ENCODE results near the gene CXCL11. TPM values are rescaled to one million over a fixed set of nuclear protein-coding genes. Genes with fewer than 3 reads are reported as not detected.
"Not testable (repeated sequence)": the region's sequence is repeated elsewhere in the genome, so short reads cannot be mapped to it uniquely, and the experiment has no call there.

Gene CXCL11
- total and polyA plus RNA-seq, 7 experiments from 2014 or later: not detected

- no peak for ATAC-seq
- CTCF ChIA-PET: interaction anchor here (1.3 kb wide), 2 partner anchors 63 to 64 kb away, joined by 3 to 4 read pairs; no protein-coding TSS in a partner anchor
- peaks cover 0 to 57% (median 0%) of the 10 kb centered on the region in 7 donors for H3K4me1 Mint-ChIP-seq
- Histone ChIP-seq H3K4me3 (ENCODE audit: low read length) (no peak overlapping the region), H3K27ac (ENCODE audit: low read depth, low read length) (no peak overlapping the region), H3K36me3 (ENCODE audit: control insufficient read depth in 2 of 3, insufficient read depth in 3 of 3, low read length in 3 of 3) (no peaks in the 10 kb centered on the region), H3K9me3 (ENCODE audit: control insufficient read depth in 2 of 3, low read length in 3 of 3) (no peaks in the 10 kb centered on the region), H3K4me1 (ENCODE audit: control insufficient read depth in 2 of 2, insufficient read depth in 2 of 2, low read length in 2 of 2) (no peaks in the 10 kb centered on the region), H3K27me3 (ENCODE audit: control insufficient read depth in 2 of 2, insufficient read depth in 2 of 2, low read length in 2 of 2) (no peaks in the 10 kb centered on the region)
- intact Hi-C loops (cut with micrococcal nuclease): no loop called here
- H3K27ac Mint-ChIP-seq: peak overlapping the region in 1 of 9 donors; percentile 71
- POLR2A ChIA-PET: no interaction called here
- no peaks in the 10 kb centered on the region for H3K36me3 Mint-ChIP-seq
- peaks cover 0 to 20% (median 5%) of the 10 kb centered on the region in 5 donors for H3K27me3 Mint-ChIP-seq
- DNase-seq: no peak
- H3K4me3 Mint-ChIP-seq: peak overlapping the region in 1 of 10 donors; percentile 29
- H3K9me3 Mint-ChIP-seq: no peaks in the 10 kb centered on the region
Measured at GRCh38 chr4:76058888-76059426, 23.1 kb upstream of the CXCL11 start.

GRCh38 chr4:76058302-76058701 lies 22.4 kb upstream of the CXCL11 start:
- Mint-ChIP-seq H3K36me3 (no peaks in the 10 kb centered on the region), H3K27me3 (peaks cover 0 to 24% (median 5%) of the 10 kb centered on the region in 5 donors), H3K4me3 (no peak overlapping the region), H3K27ac (no peak overlapping the region), H3K4me1 (peaks cover 0 to 61% (median 0%) of the 10 kb centered on the region in 7 donors), H3K9me3 (no peaks in the 10 kb centered on the region)
- H3K9me3 ChIP-seq (ENCODE audit: control insufficient read depth in 2 of 3, low read length in 3 of 3): no peaks in the 10 kb centered on the region
- POLR2A ChIA-PET: no interaction called here
- no peaks in the 10 kb centered on the region for H3K27me3 ChIP-seq (ENCODE audit: control insufficient read depth in 2 of 2, insufficient read depth in 2 of 2, low read length in 2 of 2)
- H3K4me1 ChIP-seq (ENCODE audit: control insufficient read depth in 2 of 2, insufficient read depth in 2 of 2, low read length in 2 of 2): no peaks in the 10 kb centered on the region
- H3K27ac ChIP-seq (ENCODE audit: low read depth, low read length): no peak overlapping the region
- intact Hi-C loops (cut with micrococcal nuclease): no loop called here
- H3K4me3 ChIP-seq (ENCODE audit: low read length): no peak overlapping the region
- H3K36me3 ChIP-seq (ENCODE audit: control insufficient read depth in 2 of 3, insufficient read depth in 3 of 3, low read length in 3 of 3): no peaks in the 10 kb centered on the region
- DNase-seq (no peak), ATAC-seq (no peak)
- CTCF ChIA-PET: interaction anchor here (1.3 kb wide), 2 partner anchors 63 to 64 kb away, joined by 3 to 4 read pairs; no protein-coding TSS in a partner anchor

GRCh38 chr4:76055421-76055820 lies 19.6 kb upstream of the CXCL11 start:
- no peak overlapping the region for H3K4me3 ChIP-seq (ENCODE audit: low read length)
- Mint-ChIP-seq H3K36me3 (no peaks in the 10 kb centered on the region), H3K4me3 (no peak overlapping the region), H3K27ac (no peak overlapping the region), H3K27me3 (peaks cover 0 to 20% (median 5%) of the 10 kb centered on the region in 5 donors), H3K9me3 (no peaks in the 10 kb centered on the region), H3K4me1 (peaks cover 0 to 50% (median 0%) of the 10 kb centered on the region in 7 donors)
- ATAC-seq (no peak), DNase-seq (no peak)
- H3K4me1 ChIP-seq (ENCODE audit: control insufficient read depth in 2 of 2, insufficient read depth in 2 of 2, low read length in 2 of 2): no peaks in the 10 kb centered on the region
- no peaks in the 10 kb centered on the region for H3K27me3 ChIP-seq (ENCODE audit: control insufficient read depth in 2 of 2, insufficient read depth in 2 of 2, low read length in 2 of 2)
- POLR2A ChIA-PET: no interaction called here
- H3K36me3 ChIP-seq (ENCODE audit: control insufficient read depth in 2 of 3, insufficient read depth in 3 of 3, low read length in 3 of 3): no peaks in the 10 kb centered on the region
- H3K9me3 ChIP-seq (ENCODE audit: control insufficient read depth in 2 of 3, low read length in 3 of 3): no peaks in the 10 kb centered on the region
- intact Hi-C loops (cut with micrococcal nuclease): no loop called here
- no peak overlapping the region for H3K27ac ChIP-seq (ENCODE audit: low read depth, low read length)
- CTCF ChIA-PET: no interaction called here

GRCh38 chr4:76055016-76055415 lies 19.1 kb upstream of the CXCL11 start:
- POLR2A ChIA-PET: no interaction called here
- no peak for ATAC-seq
- intact Hi-C loops (cut with micrococcal nuclease): no loop called here

GRCh38 chr4:76053730-76054129 lies 17.9 kb upstream of the CXCL11 start:
- no peaks in the 10 kb centered on the region for H3K27me3 ChIP-seq (ENCODE audit: control insufficient read depth in 2 of 2, insufficient read depth in 2 of 2, low read length in 2 of 2)
- no peaks in the 10 kb centered on the region for H3K36me3 Mint-ChIP-seq
- H3K27ac ChIP-seq (ENCODE audit: low read depth, low read length): no peak overlapping the region
- H3K4me1 Mint-ChIP-seq: peaks cover 0 to 35% (median 0%) of the 10 kb centered on the region in 7 donors
- DNase-seq: no peak
- intact Hi-C loops (cut with micrococcal nuclease): no loop called here
- no peaks in the 10 kb centered on the region for H3K9me3 Mint-ChIP-seq
- no peak for ATAC-seq
- no peaks in the 10 kb centered on the region for H3K4me1 ChIP-seq (ENCODE audit: control insufficient read depth in 2 of 2, insufficient read depth in 2 of 2, low read length in 2 of 2)
- no peaks in the 10 kb centered on the region for H3K36me3 ChIP-seq (ENCODE audit: control insufficient read depth in 2 of 3, insufficient read depth in 3 of 3, low read length in 3 of 3)
- H3K27ac Mint-ChIP-seq: no peak overlapping the region
- no peak overlapping the region for H3K4me3 Mint-ChIP-seq
- no peak overlapping the region for H3K4me3 ChIP-seq (ENCODE audit: low read length)
- peaks cover 0 to 20% (median 5%) of the 10 kb centered on the region in 5 donors for H3K27me3 Mint-ChIP-seq
- no peaks in the 10 kb centered on the region for H3K9me3 ChIP-seq (ENCODE audit: control insufficient read depth in 2 of 3, low read length in 3 of 3)
- ChIA-PET POLR2A (no interaction called here), CTCF (interaction anchor here (0.6 to 1.2 kb wide), 3 partner anchors 24 to 442 kb away, joined by 3 read pairs; no protein-coding TSS in a partner anchor)

More at GRCh38 chr4:76055016-76055415, 19.1 kb upstream of the CXCL11 start:
- Histone ChIP-seq H3K4me3 (ENCODE audit: low read length) (no peak overlapping the region), H3K9me3 (ENCODE audit: control insufficient read depth in 2 of 3, low read length in 3 of 3) (no peaks in the 10 kb centered on the region), H3K27ac (ENCODE audit: low read depth, low read length) (no peak overlapping the region), H3K27me3 (ENCODE audit: control insufficient read depth in 2 of 2, insufficient read depth in 2 of 2, low read length in 2 of 2) (no peaks in the 10 kb centered on the region), H3K36me3 (ENCODE audit: control insufficient read depth in 2 of 3, insufficient read depth in 3 of 3, low read length in 3 of 3) (no peaks in the 10 kb centered on the region), H3K4me1 (ENCODE audit: control insufficient read depth in 2 of 2, insufficient read depth in 2 of 2, low read length in 2 of 2) (no peaks in the 10 kb centered on the region)
- CTCF ChIA-PET: no interaction called here
- H3K9me3 Mint-ChIP-seq: no peaks in the 10 kb centered on the region
- peaks cover 0 to 20% (median 5%) of the 10 kb centered on the region in 5 donors for H3K27me3 Mint-ChIP-seq
- H3K4me1 Mint-ChIP-seq: peaks cover 0 to 46% (median 0%) of the 10 kb centered on the region in 7 donors
- H3K27ac Mint-ChIP-seq: no peak overlapping the region
- H3K4me3 Mint-ChIP-seq: no peak overlapping the region
- no peaks in the 10 kb centered on the region for H3K36me3 Mint-ChIP-seq
- no peak for DNase-seq

GRCh38 chr4:76050560-76051050 lies 14.7 kb upstream of the CXCL11 start:
- H3K4me3 Mint-ChIP-seq; H3K9me3 Mint-ChIP-seq; H3K27ac Mint-ChIP-seq; H3K36me3 Mint-ChIP-seq; H3K4me3 ChIP-seq (ENCODE audit: low read length); POLR2A ChIA-PET; intact Hi-C loops (cut with micrococcal nuclease); H3K36me3 ChIP-seq (ENCODE audit: control insufficient read depth in 2 of 3, insufficient read depth in 3 of 3, low read length in 3 of 3); ATAC-seq; H3K9me3 ChIP-seq (ENCODE audit: control insufficient read depth in 2 of 3, low read length in 3 of 3); CTCF ChIA-PET; H3K4me1 ChIP-seq (ENCODE audit: control insufficient read depth in 2 of 2, insufficient read depth in 2 of 2, low read length in 2 of 2); H3K27ac ChIP-seq (ENCODE audit: low read depth, low read length); H3K27me3 ChIP-seq (ENCODE audit: control insufficient read depth in 2 of 2, insufficient read depth in 2 of 2, low read length in 2 of 2); DNase-seq: not testable (repeated sequence)
- Mint-ChIP-seq H3K27me3 (peaks cover 0 to 19% (median 5%) of the 10 kb centered on the region in 5 donors), H3K4me1 (peaks cover 0 to 13% (median 0%) of the 10 kb centered on the region in 7 donors)

- H3K9me3 Mint-ChIP-seq; H3K4me3 Mint-ChIP-seq; H3K4me1 Mint-ChIP-seq; ATAC-seq; H3K27me3 ChIP-seq (ENCODE audit: control insufficient read depth in 2 of 2, insufficient read depth in 2 of 2, low read length in 2 of 2); CTCF ChIA-PET; H3K36me3 Mint-ChIP-seq; DNase-seq; H3K4me1 ChIP-seq (ENCODE audit: control insufficient read depth in 2 of 2, insufficient read depth in 2 of 2, low read length in 2 of 2); H3K9me3 ChIP-seq (ENCODE audit: control insufficient read depth in 2 of 3, low read length in 3 of 3); POLR2A ChIA-PET; H3K27ac ChIP-seq (ENCODE audit: low read depth, low read length); H3K36me3 ChIP-seq (ENCODE audit: control insufficient read depth in 2 of 3, insufficient read depth in 3 of 3, low read length in 3 of 3); H3K27ac Mint-ChIP-seq; H3K4me3 ChIP-seq (ENCODE audit: low read length); intact Hi-C loops (cut with micrococcal nuclease): not testable (repeated sequence)
- H3K27me3 Mint-ChIP-seq: peaks cover 0 to 14% (median 0%) of the 10 kb centered on the region in 5 donors
Measured at GRCh38 chr4:76049860-76050416, 14.1 kb upstream of the CXCL11 start.
